Heart left ventricle (tissue), 13 donors: Measurements from ENCODE around the gene TENT4B.

ENCODE experiments used
- POLR2A ChIP-seq, 2 donors: fragments of 450-650 bp; IDR thresholded peaks; one replicate each; pipeline ENCODE4 v1.6.1; 2017; ENCODE audit warnings: antibody characterized with exemption in 2 of 2, mild to moderate bottlenecking in 2 of 2, moderate library complexity in 2 of 2
- TF ChIP-seq, protein P1 (sequence below), 12 donors: fragments of 200-600 bp; sonication (generic) in 4 of 12; IDR thresholded peaks; one replicate each; pipeline versions ENCODE4 v1.5.0 to v1.8.0; 2018 to 2022; ENCODE audit warnings: antibody characterized with exemption in 12 of 12, mild to moderate bottlenecking in 5 of 12
- donor health status: ischemic (EF 13 %, LVEDD 7.1; RV severe dilation, severe dysfunction).
- donor health status: DM: no; HTN: yes; CAD: no.
- donor health status: DM: no; HTN: no; CAD: no.
- donor health status: ischemic (EF 25% LVEDD 6.9; RV normal size, moderate dysfunction).
- donor health status: ischemic (EF 25% LVEDD 5.7; RV mildly dilated, moderate dysfunction).
- donor health status: ischemic (EF 35%, LVEDD 5.7; RV mildly dilated, moderate dysfunction).
- donor health status: nonischemic (EF 11% LVEDD 7.7; RV severe dilation, severe dysfunction).
- donor health status: DM: yes; HTN: yes; CAD: no.
- donor health status: PGD.
- donor health status: ischemic (EF 29% LVEDD 5.4; RV normal size, mild dysfunction).
- donor health status: nonischemic (EF 23%, LVEDD 6.1; RV moderate dilation, normal function).

DNA sequence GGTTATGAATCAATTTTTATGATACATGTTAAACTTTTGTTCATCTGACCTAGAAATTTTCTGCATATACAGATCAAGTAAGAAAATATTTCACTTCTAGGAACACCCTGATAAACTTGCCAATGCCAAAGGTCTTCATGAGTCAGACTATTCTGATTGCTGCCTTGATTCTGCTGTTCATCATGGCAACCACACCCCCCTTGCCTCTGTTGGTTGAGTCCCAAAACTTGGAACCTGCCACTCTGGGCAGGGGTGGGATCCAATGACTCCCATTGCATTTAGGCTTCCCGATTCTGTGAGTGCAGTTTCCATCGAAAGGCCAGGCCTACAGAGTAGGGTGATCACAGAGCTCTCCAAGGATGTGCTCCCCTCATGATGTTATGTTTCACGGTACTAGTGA lies 15.8 kb upstream of the TENT4B start:
- TF ChIP-seq, protein P1, sequence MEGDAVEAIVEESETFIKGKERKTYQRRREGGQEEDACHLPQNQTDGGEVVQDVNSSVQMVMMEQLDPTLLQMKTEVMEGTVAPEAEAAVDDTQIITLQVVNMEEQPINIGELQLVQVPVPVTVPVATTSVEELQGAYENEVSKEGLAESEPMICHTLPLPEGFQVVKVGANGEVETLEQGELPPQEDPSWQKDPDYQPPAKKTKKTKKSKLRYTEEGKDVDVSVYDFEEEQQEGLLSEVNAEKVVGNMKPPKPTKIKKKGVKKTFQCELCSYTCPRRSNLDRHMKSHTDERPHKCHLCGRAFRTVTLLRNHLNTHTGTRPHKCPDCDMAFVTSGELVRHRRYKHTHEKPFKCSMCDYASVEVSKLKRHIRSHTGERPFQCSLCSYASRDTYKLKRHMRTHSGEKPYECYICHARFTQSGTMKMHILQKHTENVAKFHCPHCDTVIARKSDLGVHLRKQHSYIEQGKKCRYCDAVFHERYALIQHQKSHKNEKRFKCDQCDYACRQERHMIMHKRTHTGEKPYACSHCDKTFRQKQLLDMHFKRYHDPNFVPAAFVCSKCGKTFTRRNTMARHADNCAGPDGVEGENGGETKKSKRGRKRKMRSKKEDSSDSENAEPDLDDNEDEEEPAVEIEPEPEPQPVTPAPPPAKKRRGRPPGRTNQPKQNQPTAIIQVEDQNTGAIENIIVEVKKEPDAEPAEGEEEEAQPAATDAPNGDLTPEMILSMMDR (IDR thresholded peaks at IDR 0.05), result no peak
- TF ChIP-seq POLR2A (IDR thresholded peaks at IDR 0.05), result no peak
